ENCODE measurements around the gene GPR37L1. TPM values are rescaled to one million over a fixed set of nuclear protein-coding genes. Genes with fewer than 3 reads are reported as not detected.

The GPR37L1 gene
- total RNA-seq, 6 experiments from 2014 or later: 0.12 to 0.49 (median 0.12) TPM; not detected in 2

- WGBS (ENCODE audit: insufficient coverage, low coverage, low lambda C conversion rate, missing lambda C conversion rate): no CpG with 5 or more reads among the region's 9 CpGs
- no peaks in the 10 kb centered on the region for H3K36me3 ChIP-seq
- no peak for ATAC-seq
Measured at GRCh38 chr1:202150187-202150586, 27.5 kb downstream of the GPR37L1 start.

GRCh38 chr1:202150602-202151001 lies 27.9 kb downstream of the GPR37L1 start:
- intact Hi-C loops (cut with DNase I): no loop called here
- DNase-seq (no peak), ATAC-seq (no peak)
- Histone ChIP-seq H3K27me3 (no peaks in the 10 kb centered on the region), H3K36me3 (no peaks in the 10 kb centered on the region), H3K4me3 (no peak overlapping the region), H3K4me1 (peaks cover 0 to 5% (median 0%) of the 10 kb centered on the region in 4 donors), H3K9me3 (no peaks in the 10 kb centered on the region), H3K27ac (no peak overlapping the region)
- 86% methylated on average over 1 of the region's 8 CpGs for WGBS (ENCODE audit: insufficient coverage, low coverage, low lambda C conversion rate, missing lambda C conversion rate)
- TF ChIP-seq POLR2A (IDR thresholded peaks at IDR 0.05): no peak
- no peak for TF ChIP-seq CTCF (IDR thresholded peaks at IDR 0.05)

More at GRCh38 chr1:202150187-202150586, 27.5 kb downstream of the GPR37L1 start:
- Histone ChIP-seq H3K4me1 (peaks cover 0 to 7% (median 2%) of the 10 kb centered on the region in 4 donors), H3K4me3 (no peak overlapping the region), H3K27me3 (no peaks in the 10 kb centered on the region), H3K27ac (no peak overlapping the region), H3K9me3 (no peaks in the 10 kb centered on the region)
- DNase-seq: no peak
- intact Hi-C loops (cut with DNase I): no loop called here
- no peak for TF ChIP-seq POLR2A (IDR thresholded peaks at IDR 0.05)
- TF ChIP-seq CTCF (IDR thresholded peaks at IDR 0.05): no peak

- no peaks in the 10 kb centered on the region for H3K36me3 ChIP-seq
- intact Hi-C loops (cut with DNase I): no loop called here
- H3K27me3 ChIP-seq: no peaks in the 10 kb centered on the region
- TF ChIP-seq CTCF (IDR thresholded peaks at IDR 0.05): no peak
- no peak for TF ChIP-seq POLR2A (IDR thresholded peaks at IDR 0.05)
- 90% methylated on average over 2 of the region's 2 CpGs for WGBS (ENCODE audit: insufficient coverage, low coverage, low lambda C conversion rate, missing lambda C conversion rate)
- no peaks in the 10 kb centered on the region for H3K9me3 ChIP-seq
- ATAC-seq (no peak), DNase-seq (no peak)
- H3K27ac ChIP-seq: no peak overlapping the region
- no peak overlapping the region for H3K4me3 ChIP-seq
- H3K4me1 ChIP-seq: peaks cover 0 to 5% (median 0%) of the 10 kb centered on the region in 4 donors
Measured at GRCh38 chr1:202151045-202151444, 28.3 kb downstream of the GPR37L1 start.

- no peak for ATAC-seq
- TF ChIP-seq CTCF (IDR thresholded peaks at IDR 0.05) (no peak), POLR2A (IDR thresholded peaks at IDR 0.05) (no peak)
- Histone ChIP-seq H3K9me3 (no peaks in the 10 kb centered on the region), H3K27me3 (no peaks in the 10 kb centered on the region), H3K27ac (no peak overlapping the region), H3K4me1 (peaks cover 0 to 5% (median 0%) of the 10 kb centered on the region in 4 donors), H3K4me3 (no peak overlapping the region), H3K36me3 (no peaks in the 10 kb centered on the region)
- WGBS (ENCODE audit: insufficient coverage, low coverage, low lambda C conversion rate, missing lambda C conversion rate): 100% methylated on average over 1 of the region's 10 CpGs
- no peak for DNase-seq
- intact Hi-C loops (cut with DNase I): no loop called here
Measured at GRCh38 chr1:202152399-202152798, 29.7 kb downstream of the GPR37L1 start.

GRCh38 chr1:202153284-202153683 lies 30.6 kb downstream of the GPR37L1 start:
- no peaks in the 10 kb centered on the region for H3K36me3 ChIP-seq
- intact Hi-C loops (cut with DNase I): no loop called here
- TF ChIP-seq POLR2A (IDR thresholded peaks at IDR 0.05) (no peak), CTCF (IDR thresholded peaks at IDR 0.05) (no peak)

More at GRCh38 chr1:202153284-202153683, 30.6 kb downstream of the GPR37L1 start:
- peaks cover 0 to 5% (median 0%) of the 10 kb centered on the region in 4 donors for H3K4me1 ChIP-seq
- 90% methylated on average over 3 of the region's 4 CpGs for WGBS (ENCODE audit: insufficient coverage, low coverage, low lambda C conversion rate, missing lambda C conversion rate)
- H3K27ac ChIP-seq: no peak overlapping the region
- no peaks in the 10 kb centered on the region for H3K9me3 ChIP-seq
- no peak for DNase-seq
- no peaks in the 10 kb centered on the region for H3K27me3 ChIP-seq
- no peak overlapping the region for H3K4me3 ChIP-seq
- ATAC-seq: no peak

All from right lobe of liver (tissue), 6 donors.